ENCODE measurements around the gene TNNI2.

DNA sequence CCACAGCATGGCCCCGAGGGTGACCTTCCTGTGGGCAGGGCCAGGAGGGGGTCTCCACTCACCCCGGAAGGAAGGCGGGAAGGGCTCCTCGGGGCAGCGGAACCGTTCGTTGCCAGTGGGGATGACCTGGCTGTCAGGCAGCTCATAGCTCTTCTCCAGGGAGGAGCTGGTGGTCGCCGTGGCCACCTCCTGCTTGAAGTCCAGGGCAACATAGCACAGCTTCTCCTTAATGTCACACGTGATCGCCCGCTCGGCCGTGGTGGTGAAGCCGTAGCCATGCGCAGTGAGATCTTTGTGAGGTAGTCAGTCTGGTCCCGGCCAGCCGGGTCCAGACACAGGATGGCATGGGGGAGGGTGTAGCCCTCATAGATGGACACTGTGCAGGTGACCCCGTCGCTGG lies 35.5 kb upstream of the TNNI2 start:
- TF ChIP-seq, protein P1, sequence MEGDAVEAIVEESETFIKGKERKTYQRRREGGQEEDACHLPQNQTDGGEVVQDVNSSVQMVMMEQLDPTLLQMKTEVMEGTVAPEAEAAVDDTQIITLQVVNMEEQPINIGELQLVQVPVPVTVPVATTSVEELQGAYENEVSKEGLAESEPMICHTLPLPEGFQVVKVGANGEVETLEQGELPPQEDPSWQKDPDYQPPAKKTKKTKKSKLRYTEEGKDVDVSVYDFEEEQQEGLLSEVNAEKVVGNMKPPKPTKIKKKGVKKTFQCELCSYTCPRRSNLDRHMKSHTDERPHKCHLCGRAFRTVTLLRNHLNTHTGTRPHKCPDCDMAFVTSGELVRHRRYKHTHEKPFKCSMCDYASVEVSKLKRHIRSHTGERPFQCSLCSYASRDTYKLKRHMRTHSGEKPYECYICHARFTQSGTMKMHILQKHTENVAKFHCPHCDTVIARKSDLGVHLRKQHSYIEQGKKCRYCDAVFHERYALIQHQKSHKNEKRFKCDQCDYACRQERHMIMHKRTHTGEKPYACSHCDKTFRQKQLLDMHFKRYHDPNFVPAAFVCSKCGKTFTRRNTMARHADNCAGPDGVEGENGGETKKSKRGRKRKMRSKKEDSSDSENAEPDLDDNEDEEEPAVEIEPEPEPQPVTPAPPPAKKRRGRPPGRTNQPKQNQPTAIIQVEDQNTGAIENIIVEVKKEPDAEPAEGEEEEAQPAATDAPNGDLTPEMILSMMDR (IDR thresholded peaks at IDR 0.05; ENCODE audit: low read length) = no peak
- no peak for TF ChIP-seq EZH2 (optimal IDR thresholded peaks at IDR 0.05; ENCODE audit: low read depth, low read length)
